Prostate gland (tissue), 2 donors: ENCODE results near the gene RPS6KC1.

Source experiments
- POLR2A ChIP-seq: fragments of 450-650 bp; IDR thresholded peaks from one replicate; pipeline ENCODE4 v1.6.1; 2016; ENCODE audit warnings: antibody characterized with exemption, mild to moderate bottlenecking
- TF ChIP-seq, protein P1 (sequence below), 4 experiments: fragments of 200-600 bp in 2 of 4; fragments of 450-650 bp in 2 of 4; sonication (generic) in 2 of 4; IDR thresholded peaks; 1 replicate in 3 of 4; 2 replicates in 1 of 4; pipeline ENCODE4 v1.5.1; 2016 to 2019; ENCODE audit warnings: antibody characterized with exemption in 4 of 4, mild to moderate bottlenecking in 2 of 4, moderate library complexity in 2 of 4

GRCh38 chr1:213192026-213192425 lies 141.0 kb downstream of the RPS6KC1 start:
- TF ChIP-seq, protein P1, sequence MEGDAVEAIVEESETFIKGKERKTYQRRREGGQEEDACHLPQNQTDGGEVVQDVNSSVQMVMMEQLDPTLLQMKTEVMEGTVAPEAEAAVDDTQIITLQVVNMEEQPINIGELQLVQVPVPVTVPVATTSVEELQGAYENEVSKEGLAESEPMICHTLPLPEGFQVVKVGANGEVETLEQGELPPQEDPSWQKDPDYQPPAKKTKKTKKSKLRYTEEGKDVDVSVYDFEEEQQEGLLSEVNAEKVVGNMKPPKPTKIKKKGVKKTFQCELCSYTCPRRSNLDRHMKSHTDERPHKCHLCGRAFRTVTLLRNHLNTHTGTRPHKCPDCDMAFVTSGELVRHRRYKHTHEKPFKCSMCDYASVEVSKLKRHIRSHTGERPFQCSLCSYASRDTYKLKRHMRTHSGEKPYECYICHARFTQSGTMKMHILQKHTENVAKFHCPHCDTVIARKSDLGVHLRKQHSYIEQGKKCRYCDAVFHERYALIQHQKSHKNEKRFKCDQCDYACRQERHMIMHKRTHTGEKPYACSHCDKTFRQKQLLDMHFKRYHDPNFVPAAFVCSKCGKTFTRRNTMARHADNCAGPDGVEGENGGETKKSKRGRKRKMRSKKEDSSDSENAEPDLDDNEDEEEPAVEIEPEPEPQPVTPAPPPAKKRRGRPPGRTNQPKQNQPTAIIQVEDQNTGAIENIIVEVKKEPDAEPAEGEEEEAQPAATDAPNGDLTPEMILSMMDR (IDR thresholded peaks at IDR 0.05): no peak
- TF ChIP-seq POLR2A: no peak
